Measurements from ENCODE around the gene MAST3.

MAST3 gene

DNA sequence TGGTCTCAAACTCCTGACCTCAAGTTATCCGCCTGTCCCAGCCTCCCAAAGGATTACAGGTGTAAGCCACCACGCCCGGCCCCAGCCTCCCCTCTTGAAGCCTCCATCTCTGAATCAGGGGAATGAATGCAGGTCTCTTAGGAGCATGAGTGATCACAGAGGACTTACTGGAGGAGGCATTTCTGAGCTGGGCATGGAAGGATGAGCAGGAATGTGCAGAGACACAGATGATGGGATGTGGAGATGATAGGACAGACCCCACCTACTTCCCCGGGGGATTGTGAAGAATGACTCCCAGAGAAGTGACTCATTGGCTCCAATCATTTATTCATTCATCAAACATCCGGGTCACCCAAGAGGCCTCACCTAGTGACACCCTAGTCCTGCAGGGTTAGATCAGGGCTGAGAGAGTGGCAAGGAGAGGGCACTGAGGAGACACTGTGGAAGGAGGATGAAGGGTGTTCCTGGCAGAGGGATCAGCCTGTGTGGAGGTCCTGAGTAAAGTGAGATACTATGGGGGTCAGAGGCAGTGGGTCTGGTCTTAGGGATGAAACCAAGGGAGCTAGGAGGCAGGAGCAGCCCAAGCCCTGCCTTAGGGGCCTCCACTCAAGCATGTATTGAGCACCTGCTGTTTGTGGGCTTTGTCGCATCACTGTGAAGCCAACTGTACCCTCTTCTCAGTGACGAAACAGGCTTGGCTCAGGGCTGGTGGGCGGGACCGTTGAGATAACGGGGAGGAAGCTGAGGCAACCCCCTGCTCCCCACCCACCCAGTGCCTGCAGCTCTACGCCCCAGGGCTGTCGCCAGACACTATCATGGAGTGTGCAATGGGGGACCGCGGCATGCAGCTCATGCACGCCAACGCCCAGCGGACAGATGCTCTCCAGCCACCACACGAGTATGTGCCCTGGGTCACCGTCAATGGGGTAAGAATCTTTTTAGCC, 79.1 kb downstream of the MAST3 start:
- DNase-seq: no peak

- no peak for DNase-seq
These were observed 82.4 kb downstream of the MAST3 start for GRCh38 chr19:18179957-18180356.

DNA sequence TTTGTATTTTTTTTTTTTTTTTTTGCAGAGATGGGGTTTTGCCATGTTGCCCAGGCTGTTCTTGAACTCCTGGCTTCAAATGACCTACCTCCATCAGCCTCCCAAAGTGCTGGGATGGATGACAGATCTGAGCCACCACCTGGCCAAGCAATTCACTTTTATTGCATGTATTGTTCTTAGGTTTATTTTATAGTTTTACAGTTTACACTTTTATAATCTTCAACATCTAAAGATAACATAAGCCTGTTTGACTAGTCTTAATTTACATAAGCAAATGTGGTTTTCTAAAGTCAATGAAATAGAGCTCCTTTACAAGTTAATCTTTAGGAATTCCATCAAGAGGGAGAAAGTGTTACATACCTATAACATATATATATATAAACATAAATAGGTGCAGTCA, 86.0 kb downstream of the MAST3 start:
- DNase-seq: no peak

DNA sequence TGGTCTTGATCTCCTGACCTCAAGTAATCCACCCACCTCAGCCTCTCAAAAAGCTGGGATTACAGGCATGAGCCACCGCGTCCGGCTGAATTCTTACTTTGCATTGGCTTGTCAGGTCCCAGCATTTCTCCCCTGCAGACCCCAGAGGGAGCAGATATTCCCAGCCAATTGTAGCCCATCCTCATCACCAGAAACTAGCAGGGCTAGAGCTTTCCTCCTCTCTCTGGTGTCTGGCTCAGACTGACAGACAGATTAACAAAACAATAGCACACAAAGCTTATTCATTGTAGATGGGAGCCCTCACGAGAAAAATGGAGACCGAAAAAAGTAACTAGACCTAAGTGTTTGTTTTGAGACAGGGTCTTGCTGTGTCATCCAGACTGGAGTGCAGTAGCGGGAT, 88.0 kb downstream of the MAST3 start:
- DNase-seq: no peak

DNA sequence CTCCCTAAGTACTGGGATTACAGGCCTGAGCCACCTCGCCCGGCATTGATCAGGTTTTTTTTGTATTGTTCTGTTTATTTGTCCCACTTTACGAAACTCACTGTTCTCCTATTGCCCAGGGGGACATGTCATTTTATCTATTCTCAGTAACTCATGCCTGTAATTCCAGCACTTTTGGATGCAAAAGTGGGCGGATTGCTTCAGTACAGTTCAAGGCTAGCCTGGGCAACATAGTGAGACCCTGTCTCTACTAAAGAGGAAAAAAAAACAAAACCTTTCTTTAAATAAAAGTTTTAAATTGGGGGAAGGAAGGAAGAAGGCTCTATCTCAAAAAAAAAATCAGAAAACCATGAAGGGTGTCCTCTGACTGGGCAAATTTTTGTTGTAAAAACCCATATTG, 92.7 kb downstream of the MAST3 start:
- DNase-seq: no peak

GRCh38 chr19:18191640-18192062, 94.1 kb downstream of the MAST3 start:
- no peak for DNase-seq

DNA sequence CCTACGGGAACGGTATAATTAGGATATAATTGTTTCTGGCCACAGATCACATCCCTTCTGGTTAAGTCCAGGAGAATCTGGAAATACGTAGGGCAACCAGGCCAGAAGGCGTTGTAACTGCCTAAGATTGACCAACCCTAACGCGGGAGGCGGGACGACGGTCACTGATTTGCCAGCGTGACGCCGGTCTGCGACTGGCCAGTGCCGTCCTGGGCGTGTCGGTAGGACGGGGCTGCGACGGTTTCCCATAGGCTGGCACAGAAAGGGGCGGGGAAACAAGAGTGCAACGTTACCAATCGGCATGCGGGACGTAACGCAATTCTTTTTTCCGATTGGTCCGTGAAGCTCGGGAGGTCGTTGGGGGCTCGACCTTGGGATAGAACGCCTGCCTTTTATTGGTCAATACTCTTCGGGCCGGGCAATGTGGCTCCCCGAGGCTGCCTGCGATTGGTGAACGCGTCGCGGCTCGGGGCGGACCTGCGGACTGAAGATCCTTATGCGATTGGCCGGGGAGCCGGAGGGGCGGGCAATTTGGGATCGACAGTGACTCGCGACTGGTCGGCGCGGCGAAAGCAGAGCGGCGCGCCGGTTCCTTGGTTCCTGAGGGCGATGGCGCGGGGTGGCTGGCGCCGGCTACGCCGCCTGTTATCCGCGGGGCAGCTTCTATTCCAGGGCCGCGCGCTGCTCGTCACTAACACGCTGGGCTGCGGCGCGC, 95.3 kb downstream of the MAST3 start, which contains the start of gene MPV17L2:
TSS of gene MPV17L2 (plus strand) at position 546 of the 715 bp plus-strand sequence. CDS start at position 610, 64 bp downstream.
- DNase-seq: peak; percentile 53 to 100 (median 100)

DNA sequence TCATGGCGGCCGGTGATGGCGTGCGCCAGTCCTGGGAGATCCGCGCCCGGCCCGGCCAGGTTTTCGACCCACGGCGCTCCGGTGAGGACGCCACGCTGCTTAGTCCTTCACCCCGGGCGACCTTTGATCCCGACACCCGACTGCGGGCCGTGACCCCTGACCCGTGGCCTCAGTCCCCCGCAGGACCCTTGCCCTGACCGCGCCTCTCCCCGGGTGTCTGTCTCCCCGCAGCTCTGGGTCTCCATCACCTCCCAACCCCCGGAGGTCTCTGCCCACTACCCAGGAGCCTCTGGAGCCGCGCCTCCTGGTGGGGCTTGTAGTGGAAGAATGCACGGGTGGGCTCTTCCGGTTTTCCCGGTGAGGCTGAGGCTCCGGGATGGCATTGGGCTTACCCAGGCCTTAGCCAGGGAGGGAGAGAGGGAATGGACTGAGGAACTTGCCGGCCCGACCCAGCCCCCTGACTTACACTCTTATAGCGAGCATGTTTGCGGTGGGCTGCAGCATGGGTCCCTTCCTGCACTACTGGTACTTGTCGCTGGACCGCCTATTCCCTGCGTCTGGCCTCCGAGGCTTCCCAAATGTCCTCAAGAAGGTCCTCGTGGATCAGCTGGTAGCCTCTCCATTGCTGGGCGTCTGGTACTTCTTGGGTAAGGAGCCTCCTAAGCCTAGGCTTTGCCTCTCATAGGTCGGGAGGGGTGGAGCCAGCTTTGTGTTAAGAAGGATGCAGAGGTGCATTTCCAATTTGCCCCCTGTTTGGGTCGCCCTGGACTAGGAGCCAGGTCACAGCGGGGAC, 96.0 kb downstream of the MAST3 start:
- peak in 2 of 56 donors; percentile 58 to 62 for DNase-seq

DNA sequence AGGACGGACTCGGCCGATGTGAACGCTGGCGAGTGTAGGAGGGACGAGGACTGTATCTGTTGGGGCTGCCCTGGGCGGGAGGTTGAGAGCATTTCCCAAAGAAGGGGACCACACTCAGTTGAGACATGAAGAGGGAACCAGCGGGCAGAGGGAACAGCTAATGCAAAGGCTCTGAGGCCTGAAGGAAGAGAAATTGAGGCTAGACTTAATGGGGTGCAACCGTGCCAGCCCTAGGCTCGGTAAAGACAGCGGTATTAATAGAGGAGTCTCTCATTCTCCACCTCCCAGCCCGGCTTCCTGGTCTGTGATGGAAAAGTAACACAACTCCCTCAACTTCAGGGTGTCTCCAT, 96.6 kb downstream of the MAST3 start:
- no peak for DNase-seq

DNA sequence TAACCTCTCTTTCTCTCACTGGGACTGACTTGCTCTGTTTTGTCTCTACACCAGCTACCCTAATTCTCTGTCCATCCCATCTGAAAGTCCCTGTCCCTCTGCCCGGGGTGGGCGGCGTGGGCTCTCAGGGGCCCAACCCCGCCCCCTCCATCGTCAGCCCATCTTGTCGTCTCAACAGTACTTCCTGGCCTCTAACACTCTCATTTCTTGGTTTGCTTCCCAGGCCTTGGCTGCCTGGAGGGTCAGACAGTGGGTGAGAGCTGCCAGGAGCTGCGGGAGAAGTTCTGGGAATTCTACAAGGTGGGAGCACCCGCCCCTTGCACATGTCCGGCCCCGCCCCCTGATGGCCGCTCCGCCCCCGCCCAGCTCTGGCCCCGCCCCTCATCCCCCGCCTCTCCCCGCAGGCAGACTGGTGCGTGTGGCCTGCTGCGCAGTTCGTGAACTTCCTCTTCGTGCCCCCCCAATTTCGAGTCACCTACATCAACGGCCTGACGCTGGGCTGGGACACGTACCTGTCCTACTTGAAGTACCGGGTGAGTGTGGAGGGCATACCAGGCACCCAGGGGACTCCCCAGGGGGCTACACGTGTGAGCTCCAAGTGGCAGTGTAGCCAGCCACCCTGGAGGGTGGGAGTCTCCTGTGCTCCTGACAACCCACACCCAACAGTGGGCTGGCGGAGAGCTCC, 97.1 kb downstream of the MAST3 start:
- peak in 10 of 56 donors; percentile 5 to 39 (median 16) for DNase-seq

- DNase-seq: no peak
These were observed 98.9 kb downstream of the MAST3 start for GRCh38 chr19:18196511-18196845.

DNA sequence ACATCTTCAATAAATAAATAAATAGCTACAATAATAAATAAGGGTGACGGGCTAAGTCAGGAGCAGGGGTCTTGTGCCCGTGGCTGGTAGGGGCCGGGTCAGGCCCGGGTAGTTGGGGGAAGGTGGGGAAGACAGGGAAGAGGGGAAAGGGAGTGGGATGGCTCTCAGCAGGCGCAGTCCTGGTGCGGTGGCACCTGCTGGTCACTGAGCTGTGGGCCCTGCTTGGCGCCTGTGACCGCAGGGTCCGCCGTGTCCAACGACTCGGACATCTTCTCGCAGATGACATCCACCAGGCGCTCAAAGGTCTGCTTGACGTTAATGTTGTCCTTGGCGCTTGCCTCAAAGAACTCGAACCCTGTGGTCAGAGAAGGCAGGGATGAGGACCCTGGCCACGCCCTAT, 99.7 kb downstream of the MAST3 start:
- no peak for DNase-seq

DNA sequence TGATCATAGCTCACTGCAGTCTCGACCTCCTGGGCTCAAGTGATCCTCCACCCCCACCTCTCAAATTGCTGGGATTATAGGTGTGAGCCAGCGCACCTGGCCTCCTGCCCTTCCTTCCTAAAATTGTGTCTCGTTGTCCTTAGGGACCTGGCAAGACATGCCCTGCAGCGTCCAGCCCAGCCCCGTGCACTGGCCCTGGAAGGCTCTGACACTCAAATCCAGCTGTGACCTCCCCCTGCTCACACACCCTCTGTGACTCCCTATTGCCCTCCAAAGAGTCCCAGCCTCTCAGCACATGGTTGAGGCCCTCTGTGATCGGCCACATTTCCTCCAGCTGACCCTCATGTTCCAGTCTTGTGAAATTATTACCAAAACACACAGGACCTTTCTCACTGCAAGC, 100.4 kb downstream of the MAST3 start:
- DNase-seq: no peak

DNA sequence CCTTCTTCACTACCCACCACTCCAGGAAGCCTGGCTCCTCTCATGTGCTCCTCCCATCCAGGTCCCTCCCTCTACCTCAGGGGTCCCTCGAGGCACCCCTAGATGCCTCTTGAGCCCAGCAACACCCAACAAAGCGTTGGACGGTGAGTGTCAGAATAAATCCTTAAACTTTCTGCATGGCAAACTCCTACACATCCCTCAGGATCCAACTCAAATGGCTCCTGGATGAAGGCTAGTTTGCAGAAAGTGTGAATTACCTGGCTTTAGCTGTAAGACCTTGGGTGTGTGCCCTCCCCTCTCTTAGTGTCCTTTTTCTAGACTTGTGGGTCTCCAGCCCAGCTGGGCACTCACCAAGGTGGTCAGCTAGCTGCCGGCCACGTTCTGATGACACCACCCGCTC, 100.8 kb downstream of the MAST3 start:
- DNase-seq: no peak
